ENCODE data around the gene CRIP1. TPM values are rescaled to one million over a fixed set of nuclear protein-coding genes. Genes with fewer than 3 reads are reported as not detected.

The CRIP1 gene
- total and polyA plus RNA-seq, 10 of the 15 experiments (the other 5 are each of a cell fraction or from before 2014, with no cell fraction given), result 66.8 to 259 (median 154) TPM

DNA sequence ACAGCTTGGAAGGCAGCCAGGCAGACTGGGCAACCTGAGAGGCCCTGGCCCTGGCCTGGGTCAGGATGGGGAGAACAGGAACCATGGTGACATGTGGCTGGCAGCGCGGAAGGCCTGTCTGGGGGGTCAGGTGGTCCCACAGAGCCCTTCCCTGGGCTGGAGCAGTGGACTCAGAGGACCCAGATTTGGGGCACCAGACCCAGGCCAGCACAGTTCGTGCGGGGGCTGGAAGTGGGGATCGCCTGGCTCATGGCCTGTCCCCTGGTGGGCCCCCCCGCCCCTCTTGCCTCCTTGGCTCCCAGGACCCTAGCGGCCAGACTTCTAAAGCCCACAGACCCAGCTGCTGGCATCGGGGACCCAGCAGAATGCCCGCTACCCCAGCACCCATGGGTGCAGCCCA, 45.7 kb upstream of the CRIP1 start (continued):
- TF ChIP-seq, protein P1, sequence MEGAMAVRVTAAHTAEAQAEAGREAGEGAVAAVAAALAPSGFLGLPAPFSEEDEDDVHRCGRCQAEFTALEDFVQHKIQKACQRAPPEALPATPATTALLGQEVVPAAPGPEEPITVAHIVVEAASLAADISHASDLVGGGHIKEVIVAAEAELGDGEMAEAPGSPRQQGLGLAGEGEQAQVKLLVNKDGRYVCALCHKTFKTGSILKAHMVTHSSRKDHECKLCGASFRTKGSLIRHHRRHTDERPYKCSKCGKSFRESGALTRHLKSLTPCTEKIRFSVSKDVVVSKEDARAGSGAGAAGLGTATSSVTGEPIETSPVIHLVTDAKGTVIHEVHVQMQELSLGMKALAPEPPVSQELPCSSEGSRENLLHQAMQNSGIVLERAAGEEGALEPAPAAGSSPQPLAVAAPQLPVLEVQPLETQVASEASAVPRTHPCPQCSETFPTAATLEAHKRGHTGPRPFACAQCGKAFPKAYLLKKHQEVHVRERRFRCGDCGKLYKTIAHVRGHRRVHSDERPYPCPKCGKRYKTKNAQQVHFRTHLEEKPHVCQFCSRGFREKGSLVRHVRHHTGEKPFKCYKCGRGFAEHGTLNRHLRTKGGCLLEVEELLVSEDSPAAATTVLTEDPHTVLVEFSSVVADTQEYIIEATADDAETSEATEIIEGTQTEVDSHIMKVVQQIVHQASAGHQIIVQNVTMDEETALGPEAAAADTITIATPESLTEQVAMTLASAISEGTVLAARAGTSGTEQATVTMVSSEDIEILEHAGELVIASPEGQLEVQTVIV (IDR thresholded peaks at IDR 0.05; ENCODE audit: borderline replicate concordance, partially characterized antibody), result no peak
- TF ChIP-seq KAT2A (conservative IDR thresholded peaks at IDR 0.05; ENCODE audit: control insufficient read depth, low read depth, low read length) (no peak), KDM1A (IDR thresholded peaks at IDR 0.05; ENCODE audit: borderline replicate concordance) (no peak), BMI1 (IDR thresholded peaks at IDR 0.05; ENCODE audit: borderline replicate concordance) (no peak), SUPT20H (IDR thresholded peaks at IDR 0.05; ENCODE audit: borderline replicate concordance, control insufficient read depth, low read depth, low read length) (no peak)

DNA sequence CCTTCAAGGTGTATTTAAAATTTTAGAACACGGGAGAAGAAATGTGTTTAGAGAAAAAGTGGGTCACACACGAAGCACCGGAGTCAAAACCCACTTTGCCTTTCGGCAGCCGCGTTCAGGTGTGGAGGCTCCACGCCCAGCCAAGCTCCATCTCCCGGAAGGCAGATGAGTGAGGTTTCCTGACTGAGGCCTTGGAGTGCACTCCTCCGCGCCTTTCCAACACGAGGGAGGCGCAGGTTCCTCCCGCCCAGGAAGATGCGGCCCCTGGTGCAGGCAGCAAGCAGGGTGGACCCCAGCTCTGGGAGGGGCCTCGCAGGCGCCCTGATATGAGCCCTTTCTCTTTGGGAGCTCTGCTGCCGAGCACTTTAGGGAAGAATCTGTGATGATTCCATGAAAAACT, 44.6 kb upstream of the CRIP1 start:
- SMC1A ChIA-PET (ENCODE audit: uncharacterized antibody, unreplicated experiment), result no interaction called here
- in situ Hi-C loops (cut with MboI), result no loop called here
- H3K4me3 ChIP-seq, result no peak overlapping the region

More for the DNA sequence above, 44.6 kb upstream of the CRIP1 start:
- Histone ChIP-seq H4K20me1 (ENCODE audit: control insufficient read depth, insufficient read depth) (no peaks in the 10 kb centered on the region), H3K27me3 (replicated peaks in 1 of 2; ENCODE audit: control insufficient read depth in 2 of 2, insufficient read depth in 2 of 2, low read length in 1 of 2) (no peaks in the 10 kb centered on the region), H3K4me2 (ENCODE audit: control insufficient read depth, insufficient read depth) (no peak overlapping the region), H3K79me2 (ENCODE audit: control insufficient read depth, insufficient read depth, low read length) (peaks cover 7% of the 10 kb centered on the region), H3K27ac (ENCODE audit: control insufficient read depth, insufficient read depth) (no peak overlapping the region), H3K9ac (ENCODE audit: control insufficient read depth, insufficient read depth, low read length) (no peak overlapping the region), H3K4me1 (ENCODE audit: control insufficient read depth, insufficient read depth, low read length) (no peaks in the 10 kb centered on the region), H2AFZ (ENCODE audit: control insufficient read depth, low read depth, low read length) (no peak overlapping the region), H3K36me3 (ENCODE audit: control insufficient read depth in 2 of 2, insufficient read depth in 2 of 2, low read length in 1 of 2) (peaks cover 0 to 20% of the 10 kb centered on the region in 2 experiments; a peak in 3 of 4 replicates), H3K9me3 (replicated peaks; ENCODE audit: control insufficient read depth, insufficient read depth, low read length) (no peaks in the 10 kb centered on the region)
- ChIA-PET RAD21 (ENCODE audit: unreplicated experiment) (no interaction called here), POLR2A (no interaction called here), CTCF (no interaction called here)
- intact Hi-C loops (cut with micrococcal nuclease; ENCODE audit: unreplicated experiment), result no loop called here
- ATAC-seq, result no peak
- TSS peak; percentile 46 for BruUV-seq (replicated peaks)
- whole genome bisulfite sequencing (ENCODE audit: insufficient coverage, insufficient replicate concordance, low lambda C conversion rate, missing lambda C conversion rate), result 87% methylated on average over 17 of the region's 17 CpGs
- no peak for DNase-seq (ENCODE audit: low read depth, low spot score)
- TF ChIP-seq YBX1 (IDR thresholded peaks at IDR 0.05), result no peak
- TF ChIP-seq, protein P2, sequence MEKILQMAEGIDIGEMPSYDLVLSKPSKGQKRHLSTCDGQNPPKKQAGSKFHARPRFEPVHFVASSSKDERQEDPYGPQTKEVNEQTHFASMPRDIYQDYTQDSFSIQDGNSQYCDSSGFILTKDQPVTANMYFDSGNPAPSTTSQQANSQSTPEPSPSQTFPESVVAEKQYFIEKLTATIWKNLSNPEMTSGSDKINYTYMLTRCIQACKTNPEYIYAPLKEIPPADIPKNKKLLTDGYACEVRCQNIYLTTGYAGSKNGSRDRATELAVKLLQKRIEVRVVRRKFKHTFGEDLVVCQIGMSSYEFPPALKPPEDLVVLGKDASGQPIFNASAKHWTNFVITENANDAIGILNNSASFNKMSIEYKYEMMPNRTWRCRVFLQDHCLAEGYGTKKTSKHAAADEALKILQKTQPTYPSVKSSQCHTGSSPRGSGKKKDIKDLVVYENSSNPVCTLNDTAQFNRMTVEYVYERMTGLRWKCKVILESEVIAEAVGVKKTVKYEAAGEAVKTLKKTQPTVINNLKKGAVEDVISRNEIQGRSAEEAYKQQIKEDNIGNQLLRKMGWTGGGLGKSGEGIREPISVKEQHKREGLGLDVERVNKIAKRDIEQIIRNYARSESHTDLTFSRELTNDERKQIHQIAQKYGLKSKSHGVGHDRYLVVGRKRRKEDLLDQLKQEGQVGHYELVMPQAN (conservative IDR thresholded peaks at IDR 0.05), result no peak
- TF ChIP-seq POU2F2 (IDR thresholded peaks at IDR 0.05; ENCODE audit: borderline replicate concordance, low read depth, low read length), result no peak
- FAIRE-seq, result no peak

All from GM12878 (cell line).